Raji (cell line): Measurements from ENCODE around the gene SREK1IP1.

ENCODE experiments used
- POLR2A ChIP-seq: IDR thresholded peaks from 2 replicates; pipeline ENCODE4 v1.6.1; 2011; ENCODE audit warnings: low read depth, low read length, control low read depth; ENCODE audit not compliant: insufficient read depth

Gene SREK1IP1

DNA sequence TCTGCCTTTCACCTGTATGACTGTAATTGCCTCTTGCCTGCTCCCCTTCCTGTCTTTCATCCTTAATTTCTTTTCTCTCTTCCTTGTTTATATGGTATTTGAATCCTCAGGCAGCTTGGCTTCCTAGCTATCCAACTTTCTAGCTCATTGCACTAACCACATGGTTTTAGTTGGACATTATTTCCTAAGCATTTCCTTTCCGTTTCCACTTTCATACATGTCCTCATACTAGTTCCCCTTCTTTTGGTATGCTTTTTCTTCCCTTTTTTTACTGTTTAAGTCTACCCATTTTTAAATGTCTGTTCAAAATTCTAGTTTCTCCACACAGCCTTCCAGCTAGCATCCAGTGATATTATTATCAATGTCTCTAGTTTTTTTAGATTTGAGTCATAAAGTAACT is 6.8 kb upstream of the SREK1IP1 start:
- no peak for TF ChIP-seq POLR2A

DNA sequence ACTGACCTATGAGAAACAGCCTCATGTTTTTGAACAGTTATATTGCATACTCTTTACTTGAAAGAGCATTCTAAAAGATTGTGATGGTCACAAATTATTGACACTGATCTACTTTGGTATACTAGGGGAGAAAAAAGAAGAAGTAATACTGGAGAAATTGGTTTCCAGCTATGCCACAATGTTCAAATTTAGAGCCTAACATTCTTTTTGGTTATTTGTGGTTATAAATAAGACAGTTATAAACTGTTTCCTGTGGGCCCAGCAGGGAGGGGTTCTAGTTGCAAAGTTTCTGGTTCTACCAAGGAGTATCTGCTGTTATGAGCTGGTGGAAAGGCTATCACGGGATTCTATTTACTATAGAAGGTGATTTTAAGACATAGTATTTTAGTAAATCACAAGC is 5.0 kb upstream of the SREK1IP1 start:
- TF ChIP-seq POLR2A = no peak

DNA sequence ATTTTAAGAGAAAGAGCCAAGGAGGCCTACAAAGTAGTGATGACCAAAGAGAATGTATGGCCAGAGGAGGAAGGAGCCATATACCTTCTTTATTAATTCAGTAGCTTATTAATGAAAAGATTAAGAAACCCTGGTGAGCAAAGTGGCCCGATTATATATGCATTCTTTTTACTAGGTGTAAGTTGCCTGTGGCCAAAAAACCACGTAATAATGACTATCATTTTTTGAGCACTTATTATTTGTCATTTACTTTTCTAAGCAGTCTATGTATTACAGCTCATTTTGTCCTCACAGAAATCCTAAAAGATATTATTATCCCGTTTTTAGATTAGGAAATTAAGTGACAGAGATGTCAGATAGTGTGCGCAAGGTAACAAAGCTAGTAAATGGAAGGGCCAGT is 3.2 kb upstream of the SREK1IP1 start:
- no peak for TF ChIP-seq POLR2A

DNA sequence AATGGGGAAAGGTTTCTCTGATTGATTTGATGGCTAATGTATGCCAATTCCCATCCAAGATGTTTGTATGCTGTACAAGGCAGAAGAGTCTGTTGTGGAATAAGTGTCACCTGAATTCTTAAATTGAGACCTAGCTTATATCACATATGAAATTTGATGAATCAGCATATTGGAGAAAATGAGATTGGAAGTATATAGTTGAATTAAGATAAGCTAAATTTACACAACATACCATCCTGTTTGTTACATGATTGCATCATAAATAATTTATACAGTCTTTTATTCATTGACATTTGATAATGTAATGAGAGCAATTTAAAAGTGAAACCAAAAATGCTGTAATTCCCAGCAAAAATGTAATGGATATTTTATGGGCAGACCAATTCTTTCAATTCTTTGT is 1.4 kb upstream of the SREK1IP1 start:
- TF ChIP-seq POLR2A = no peak

DNA sequence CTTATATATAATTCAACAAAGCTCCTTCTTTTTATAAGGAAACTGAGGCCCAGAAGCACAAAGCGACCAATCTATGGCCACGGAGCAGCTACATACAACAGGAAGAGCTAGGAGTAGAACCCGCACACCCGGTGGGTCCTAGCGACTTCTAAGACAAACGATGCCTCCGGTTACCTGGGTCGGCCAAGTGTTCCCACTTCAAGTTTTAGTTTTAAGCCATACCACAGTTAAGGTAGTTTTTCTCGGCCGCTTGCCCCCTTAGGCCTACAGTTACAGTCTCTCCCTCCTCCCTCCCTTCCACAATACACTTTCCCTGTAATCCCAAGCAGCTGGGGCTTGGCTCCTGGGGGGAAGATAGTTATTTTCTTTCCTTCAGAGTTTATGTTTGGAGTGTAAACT is 533 bp downstream of the SREK1IP1 start:
- no peak for TF ChIP-seq POLR2A

DNA sequence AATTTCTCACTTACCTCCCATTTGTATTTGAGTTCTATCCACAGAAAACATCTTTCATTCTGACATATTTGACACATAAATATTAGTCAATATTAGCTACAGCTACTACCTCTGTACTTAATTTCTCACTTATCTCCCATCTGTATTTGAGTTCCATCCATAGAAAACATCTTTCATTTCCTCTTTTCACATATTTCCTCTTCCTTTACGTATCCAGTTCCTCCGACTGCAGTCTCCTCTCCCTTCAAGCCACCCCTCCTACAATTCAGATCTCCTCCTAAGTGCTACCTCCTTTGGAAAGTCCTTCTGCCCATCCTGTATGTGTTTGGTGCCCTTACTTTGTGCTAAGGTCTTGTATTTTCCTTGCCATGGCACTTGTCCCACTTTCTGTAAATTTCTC is 1.6 kb downstream of the SREK1IP1 start:
- TF ChIP-seq POLR2A = no peak

DNA sequence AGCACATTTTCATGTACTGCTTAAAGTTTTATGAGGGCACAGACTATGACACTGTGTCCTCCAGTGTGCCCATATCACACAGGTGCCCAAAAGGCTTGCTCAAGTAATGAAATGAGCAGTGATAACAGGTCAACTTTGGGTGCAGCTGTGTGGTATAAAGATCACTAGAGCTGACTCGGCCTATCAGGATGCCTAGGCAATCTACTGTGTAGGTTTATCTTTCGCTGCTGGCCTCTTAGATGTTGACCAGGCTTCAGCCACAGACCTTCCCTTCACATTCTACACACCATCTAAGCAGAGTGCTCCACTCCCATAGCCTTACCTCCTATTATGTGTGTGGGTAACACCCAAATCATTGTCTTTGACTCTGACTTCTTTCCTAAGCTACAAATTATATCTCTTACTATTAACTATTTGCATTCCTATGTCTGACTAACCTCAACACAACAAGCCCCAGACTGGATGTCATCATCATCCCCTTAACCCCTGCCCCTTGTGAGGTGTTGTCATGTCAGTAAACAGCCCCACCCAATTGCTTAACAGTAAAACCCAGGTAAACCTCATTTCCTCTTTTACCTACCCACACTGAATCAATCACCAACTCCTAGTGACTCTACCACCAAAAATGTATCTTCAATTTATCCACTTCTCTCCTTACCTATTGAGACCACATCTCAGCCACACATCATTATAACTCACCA is 2.5 kb downstream of the SREK1IP1 start:
- no peak for TF ChIP-seq POLR2A

DNA sequence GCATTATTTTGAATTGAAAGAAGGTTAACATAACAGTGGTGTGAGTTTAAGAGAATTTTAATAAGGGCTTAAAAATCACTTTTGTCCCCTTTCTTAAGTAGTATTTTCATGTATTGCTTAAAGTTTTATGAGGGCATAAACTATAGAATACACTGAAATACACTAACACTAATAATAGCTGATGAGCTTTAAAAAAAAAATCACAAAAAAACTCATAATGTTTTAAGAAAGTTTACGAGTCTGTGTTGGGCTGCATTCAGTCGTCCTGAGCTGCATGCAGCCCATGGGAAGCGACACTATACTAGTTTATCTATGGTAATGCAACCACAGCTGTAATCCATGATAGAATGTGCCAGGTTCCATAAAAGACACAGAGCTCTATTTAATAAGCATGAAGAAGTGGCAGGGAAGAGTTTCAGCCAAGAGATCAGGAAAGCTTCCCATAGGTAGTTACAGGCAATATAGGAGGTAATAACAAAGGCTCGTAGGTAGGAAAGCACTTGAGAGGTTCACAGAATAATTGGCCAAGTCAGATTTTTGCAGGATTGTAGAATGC is 4.5 kb downstream of the SREK1IP1 start:
- no peak for TF ChIP-seq POLR2A

DNA sequence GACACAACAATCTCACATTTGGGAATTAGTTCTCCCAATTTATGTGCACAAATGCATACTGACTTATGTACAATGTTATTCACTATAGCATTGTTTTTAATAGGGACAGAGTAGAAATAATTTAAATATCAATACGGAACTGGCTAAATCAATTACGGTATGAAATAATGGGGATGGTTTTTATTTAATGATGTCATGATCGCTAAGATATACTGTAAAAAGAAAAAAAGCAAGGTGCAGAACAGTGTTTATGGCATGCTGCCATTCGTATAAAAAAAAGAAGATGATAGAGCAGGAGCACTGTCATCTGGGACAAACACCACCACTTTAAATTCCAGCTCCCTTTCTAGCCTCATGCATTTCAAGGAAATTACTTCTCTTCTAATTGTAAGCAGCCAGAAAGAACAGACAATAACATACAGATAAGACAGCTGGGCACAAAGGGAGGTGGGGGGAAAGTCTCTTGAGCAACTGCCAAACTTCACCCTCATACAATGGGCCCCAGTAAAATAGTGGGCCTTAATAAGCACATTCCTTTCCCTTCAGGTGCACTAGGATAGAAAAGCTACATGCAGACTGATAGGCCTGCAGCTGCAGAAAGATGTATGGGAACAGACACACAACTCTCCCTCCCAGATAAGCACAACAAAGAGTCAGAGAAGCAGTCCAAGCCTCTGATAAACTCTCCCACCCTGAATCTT is 8.4 kb downstream of the SREK1IP1 start:
- TF ChIP-seq POLR2A = no peak

DNA sequence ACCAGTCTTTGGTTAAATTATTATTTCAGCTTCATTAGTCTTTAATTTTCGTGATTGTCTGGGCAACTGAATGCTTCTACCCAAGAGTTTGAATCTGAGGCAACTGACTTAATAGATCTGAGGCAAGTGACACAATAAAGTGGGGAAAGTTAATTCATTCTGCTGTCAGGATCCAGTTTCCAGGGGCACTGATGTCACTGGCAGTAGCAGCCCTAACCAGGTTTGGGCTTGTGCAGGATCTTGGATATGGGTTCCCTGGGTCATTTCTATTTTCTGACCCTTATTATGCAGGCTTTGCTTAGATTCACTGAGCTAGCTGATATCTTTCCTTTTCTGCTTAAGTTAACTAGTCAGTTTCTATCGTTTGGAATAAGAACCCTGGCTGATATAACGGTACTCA is 9.6 kb downstream of the SREK1IP1 start:
- no peak for TF ChIP-seq POLR2A

DNA sequence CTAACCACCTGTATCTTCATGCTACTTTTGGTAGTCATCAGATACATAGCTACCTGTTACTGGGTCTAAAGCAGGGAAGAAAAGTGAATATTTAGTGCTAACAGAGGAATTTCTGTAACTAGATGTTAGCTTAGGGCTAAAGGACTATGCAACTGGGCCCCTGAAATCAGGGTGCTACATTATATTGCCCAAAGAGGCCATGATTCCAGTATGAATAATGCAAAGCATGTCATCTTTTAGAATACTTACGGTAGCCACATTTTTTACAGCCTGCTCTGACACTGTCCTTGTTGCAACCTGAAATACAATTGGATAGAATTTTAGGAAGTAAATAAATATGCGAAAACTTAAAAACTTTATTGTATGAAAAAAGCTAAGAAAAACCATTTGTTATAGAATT is 14.4 kb downstream of the SREK1IP1 start:
- no peak for TF ChIP-seq POLR2A

DNA sequence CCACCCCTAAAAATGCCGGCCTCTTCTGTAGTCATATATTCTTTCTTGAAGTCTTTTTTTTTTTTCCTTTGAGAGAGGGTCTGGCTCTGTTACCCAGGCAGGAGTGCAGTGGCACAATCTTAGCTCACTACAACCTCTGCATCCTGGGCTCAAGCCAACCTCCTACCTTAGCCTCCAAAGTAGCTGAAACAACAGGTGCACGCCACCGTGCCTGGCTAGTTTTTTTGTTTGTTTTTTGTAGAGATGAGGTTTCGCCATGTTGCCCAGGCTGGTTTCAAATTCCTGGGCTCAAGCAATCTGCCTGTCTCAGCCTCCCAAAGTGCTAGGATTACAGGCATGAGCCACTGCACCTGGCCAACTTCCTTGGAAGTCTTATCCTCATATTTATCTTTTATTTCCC is 19.1 kb downstream of the SREK1IP1 start:
- TF ChIP-seq POLR2A = no peak

DNA sequence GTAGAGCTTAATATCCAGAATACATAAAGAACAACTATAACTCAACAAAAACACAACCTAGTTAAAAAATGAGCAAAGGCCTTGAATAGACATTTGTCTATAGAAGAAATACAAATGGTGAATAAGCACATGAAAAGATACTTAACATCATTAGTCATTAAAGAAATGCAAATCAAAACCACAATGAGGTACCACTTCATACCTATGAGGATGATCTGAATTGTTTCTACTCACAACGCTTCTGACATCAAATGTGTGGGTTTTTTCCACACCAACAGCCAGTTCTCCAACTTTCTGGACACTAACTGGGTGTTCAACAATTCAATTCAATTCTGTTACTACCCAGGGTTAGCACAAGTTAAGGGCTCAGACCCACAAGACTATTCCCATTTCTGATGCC is 22.0 kb downstream of the SREK1IP1 start:
- no peak for TF ChIP-seq POLR2A

DNA sequence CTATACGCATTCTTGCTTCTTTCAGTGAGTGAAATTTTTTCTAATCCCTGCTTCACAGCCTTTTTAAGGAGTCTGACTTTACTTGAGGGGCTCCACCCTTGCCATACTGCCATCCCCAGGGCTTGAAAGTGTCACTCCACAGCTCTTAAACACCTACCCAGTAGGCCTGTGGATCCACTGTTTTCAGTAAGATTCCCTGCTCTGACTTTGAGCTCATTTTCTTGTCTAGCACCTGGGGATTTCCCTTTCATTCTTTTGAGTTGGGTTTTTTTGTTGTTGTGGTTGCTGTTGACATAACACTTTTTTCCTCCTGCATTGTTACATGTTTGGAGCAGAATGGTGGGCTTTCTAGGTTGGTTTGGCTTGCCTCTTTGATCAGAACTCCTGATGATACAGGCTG is 23.6 kb downstream of the SREK1IP1 start:
- TF ChIP-seq POLR2A = no peak

DNA sequence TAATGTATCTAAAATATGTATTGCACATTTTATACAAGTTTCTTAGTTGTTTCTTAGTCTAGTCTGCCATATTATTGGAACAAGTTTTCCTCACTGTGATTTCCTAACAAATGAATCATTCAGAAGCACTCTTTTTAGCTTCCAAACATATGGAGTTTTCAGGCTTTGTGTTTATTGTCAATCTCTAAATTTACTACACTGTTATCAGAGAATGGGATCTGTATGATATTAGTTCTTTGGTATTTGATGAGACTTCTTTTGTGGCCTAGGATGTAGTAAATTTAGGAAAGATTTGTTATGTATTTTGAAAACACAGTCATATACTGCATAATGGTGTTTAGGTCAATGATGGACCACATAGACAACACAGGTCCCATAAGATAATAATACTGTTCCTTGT is 25.7 kb downstream of the SREK1IP1 start:
- TF ChIP-seq POLR2A = no peak

DNA sequence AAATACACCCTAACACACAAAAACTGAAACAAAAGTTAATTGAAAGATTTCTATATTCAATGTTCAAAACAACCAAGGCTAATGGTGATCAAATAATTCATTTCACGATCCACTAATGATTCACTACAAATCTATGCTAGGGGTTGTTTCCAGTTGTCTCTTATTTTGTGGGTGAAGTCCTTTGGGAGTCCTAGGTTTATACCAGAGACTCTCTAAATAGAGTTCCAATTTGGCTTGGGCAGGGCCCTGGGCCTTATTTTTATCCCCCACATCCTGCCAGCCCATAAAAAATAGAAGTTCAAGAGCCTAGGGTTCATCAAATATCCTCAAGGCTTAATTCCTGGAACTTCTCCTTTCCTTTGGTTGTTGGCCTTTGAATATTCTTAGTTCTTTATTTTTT is 26.1 kb downstream of the SREK1IP1 start:
- no peak for TF ChIP-seq POLR2A
